NB4 (cell line): ENCODE data around the gene TARBP1.
A peak's percentile ranks its signal among the peaks of the same experiment; 100 is the strongest.

Source experiments
- DNase-seq: peaks from one replicate; pipeline ENCODE4 v3.0.0; 2010; ENCODE audit warnings: low read depth
- H3K4me3 ChIP-seq: one replicate; pipeline ENCODE4 v1.5.1; 2011; ENCODE audit warnings: mild to moderate bottlenecking, low read depth, low read length, moderate library complexity
- MYC ChIP-seq: IDR thresholded peaks from 2 replicates; pipeline ENCODE4 v1.6.1; 2011; ENCODE audit warnings: low read depth, low read length
- POLR2A ChIP-seq: IDR thresholded peaks from 2 replicates; pipeline ENCODE4 v1.6.1; 2011; ENCODE audit warnings: mild to moderate bottlenecking; ENCODE audit not compliant: insufficient read length; ENCODE audit errors: extremely low read depth
- TF ChIP-seq, protein P1 (sequence below): IDR thresholded peaks from 2 replicates; pipeline ENCODE4 v1.6.1; 2011; ENCODE audit warnings: low read depth, low read length
- TF ChIP-seq, protein P2 (sequence below): IDR thresholded peaks from one replicate; pipeline ENCODE4 v1.5.1; 2012; ENCODE audit warnings: low read depth, low read length

Gene TARBP1

DNA sequence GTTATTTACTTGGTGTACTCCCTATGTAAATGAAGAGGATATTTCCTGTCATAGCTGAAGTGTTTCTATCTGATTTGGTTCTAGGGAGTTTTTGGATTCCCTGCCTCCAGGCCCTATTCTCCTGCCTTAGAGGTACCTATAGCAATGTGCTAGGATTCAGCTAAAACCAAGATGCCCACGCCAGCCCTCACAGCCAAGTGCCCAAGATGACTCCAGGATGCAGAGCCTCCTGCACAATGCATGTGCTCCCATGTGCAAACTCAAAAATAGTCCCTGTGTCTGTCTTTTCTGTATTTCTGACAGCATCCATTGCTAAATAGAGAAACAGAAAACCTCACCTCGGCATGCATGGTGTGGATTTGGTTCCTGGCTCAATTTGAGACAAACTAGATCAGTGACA, 887 bp upstream of the TARBP1 start:
- H3K4me3 ChIP-seq = no peak overlapping the region
- TF ChIP-seq MYC = no peak
- TF ChIP-seq POLR2A = no peak
- TF ChIP-seq, protein P1, sequence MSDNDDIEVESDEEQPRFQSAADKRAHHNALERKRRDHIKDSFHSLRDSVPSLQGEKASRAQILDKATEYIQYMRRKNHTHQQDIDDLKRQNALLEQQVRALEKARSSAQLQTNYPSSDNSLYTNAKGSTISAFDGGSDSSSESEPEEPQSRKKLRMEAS = no peak
- TF ChIP-seq, protein P2, sequence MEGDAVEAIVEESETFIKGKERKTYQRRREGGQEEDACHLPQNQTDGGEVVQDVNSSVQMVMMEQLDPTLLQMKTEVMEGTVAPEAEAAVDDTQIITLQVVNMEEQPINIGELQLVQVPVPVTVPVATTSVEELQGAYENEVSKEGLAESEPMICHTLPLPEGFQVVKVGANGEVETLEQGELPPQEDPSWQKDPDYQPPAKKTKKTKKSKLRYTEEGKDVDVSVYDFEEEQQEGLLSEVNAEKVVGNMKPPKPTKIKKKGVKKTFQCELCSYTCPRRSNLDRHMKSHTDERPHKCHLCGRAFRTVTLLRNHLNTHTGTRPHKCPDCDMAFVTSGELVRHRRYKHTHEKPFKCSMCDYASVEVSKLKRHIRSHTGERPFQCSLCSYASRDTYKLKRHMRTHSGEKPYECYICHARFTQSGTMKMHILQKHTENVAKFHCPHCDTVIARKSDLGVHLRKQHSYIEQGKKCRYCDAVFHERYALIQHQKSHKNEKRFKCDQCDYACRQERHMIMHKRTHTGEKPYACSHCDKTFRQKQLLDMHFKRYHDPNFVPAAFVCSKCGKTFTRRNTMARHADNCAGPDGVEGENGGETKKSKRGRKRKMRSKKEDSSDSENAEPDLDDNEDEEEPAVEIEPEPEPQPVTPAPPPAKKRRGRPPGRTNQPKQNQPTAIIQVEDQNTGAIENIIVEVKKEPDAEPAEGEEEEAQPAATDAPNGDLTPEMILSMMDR = no peak
- no peak for DNase-seq

DNA sequence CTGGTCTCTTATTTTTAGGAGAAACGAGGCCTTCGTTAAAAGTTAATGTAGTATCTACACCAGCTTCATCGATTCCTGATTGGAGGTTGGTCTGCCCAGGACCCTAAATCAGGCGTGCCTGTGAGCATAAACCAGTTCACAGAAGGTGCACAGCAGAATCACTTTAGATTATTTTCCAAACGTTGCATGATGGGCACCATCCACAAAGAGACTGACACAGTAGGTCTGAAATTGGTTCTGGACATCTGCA, 256 bp upstream of the TARBP1 start:
- H3K4me3 ChIP-seq = peak overlapping the region; percentile 55
- no peak for DNase-seq
- no peak for TF ChIP-seq MYC
- TF ChIP-seq POLR2A = no peak
- TF ChIP-seq, protein P2 = no peak
- TF ChIP-seq, protein P1 = no peak

DNA sequence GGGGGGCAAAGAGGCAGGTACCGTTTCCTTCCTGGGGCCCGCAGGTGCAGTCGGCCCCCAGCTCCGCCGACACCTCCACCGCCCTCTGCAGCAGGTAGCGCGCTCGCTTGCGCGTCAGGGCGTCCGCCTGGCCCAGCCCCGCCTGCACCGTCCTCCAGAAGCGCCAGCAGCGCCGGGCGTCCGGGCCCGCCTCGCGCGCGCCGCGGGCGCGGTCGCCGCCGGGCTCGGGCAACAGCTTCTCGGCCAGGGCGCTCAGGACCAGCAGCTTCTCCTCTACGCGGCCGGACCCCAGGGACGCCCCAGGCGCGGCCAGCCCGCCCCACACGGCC, 863 bp downstream of the TARBP1 start:
- peak overlapping the region; percentile 95 for H3K4me3 ChIP-seq
- TF ChIP-seq, protein P1 = no peak
- TF ChIP-seq MYC = no peak
- TF ChIP-seq, protein P2 = no peak
- no peak for TF ChIP-seq POLR2A
- no peak for DNase-seq

DNA sequence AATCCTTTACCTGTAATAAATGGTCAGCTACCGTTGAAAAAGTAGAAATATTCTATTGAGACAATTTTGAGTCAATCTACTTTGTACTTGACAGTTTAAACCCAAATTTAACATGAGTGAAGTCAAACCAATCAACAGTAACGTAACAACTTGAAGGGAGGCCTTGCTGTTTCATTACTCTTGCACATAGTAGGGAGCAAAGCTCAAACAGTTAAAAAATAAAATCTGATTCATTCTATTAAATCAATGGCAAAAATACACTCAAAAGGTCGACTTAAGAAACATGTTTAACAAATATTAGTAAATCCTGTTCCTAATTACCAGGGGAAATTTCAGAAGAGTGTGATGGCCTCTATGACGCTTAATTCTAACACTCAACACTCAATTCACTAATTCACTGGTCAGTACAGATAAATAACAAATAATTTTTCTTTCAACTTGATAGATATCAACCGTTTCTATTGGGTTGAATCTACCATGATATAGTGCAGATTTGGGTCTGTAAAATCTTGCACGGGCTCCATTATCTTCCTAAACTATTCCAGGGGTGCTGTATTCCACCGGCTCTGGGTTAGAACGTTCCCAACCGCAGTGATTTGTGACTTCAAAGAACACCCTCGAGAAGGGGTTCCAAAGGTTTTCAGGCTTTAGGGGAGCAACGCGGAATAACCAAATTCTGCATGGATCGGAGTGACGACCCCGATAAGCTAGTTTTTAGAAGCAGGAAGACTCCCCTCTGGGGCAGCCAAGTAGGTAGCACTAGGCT, 1.4 kb downstream of the TARBP1 start:
- H3K4me3 ChIP-seq = peak overlapping the region; percentile 95
- DNase-seq = no peak
- TF ChIP-seq, protein P1 = no peak
- TF ChIP-seq MYC = no peak
- TF ChIP-seq, protein P2 = no peak

DNA sequence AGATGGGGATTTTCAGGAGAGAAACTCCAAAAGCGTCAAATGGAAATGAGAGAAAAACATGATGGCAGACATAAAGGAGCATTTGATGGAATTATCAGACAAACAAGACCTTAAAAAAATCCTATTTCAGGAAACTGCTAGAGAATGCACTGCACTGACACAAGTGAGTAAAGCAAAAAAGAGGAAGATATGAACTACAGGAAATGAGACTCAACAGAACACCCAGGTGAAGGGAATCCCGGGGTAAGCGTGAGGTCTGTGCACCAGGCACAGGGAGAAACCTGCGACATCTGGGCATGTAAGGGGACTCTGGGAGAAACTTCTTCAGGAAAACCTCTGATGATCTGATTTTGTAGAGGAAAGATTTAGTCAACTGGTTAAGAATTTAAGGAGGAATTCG, 2.8 kb downstream of the TARBP1 start:
- peak; percentile 58 for DNase-seq
- peak overlapping the region; percentile 95 for H3K4me3 ChIP-seq
- no peak for TF ChIP-seq MYC
- TF ChIP-seq POLR2A = no peak
- TF ChIP-seq, protein P1 = no peak
- TF ChIP-seq, protein P2 = no peak

DNA sequence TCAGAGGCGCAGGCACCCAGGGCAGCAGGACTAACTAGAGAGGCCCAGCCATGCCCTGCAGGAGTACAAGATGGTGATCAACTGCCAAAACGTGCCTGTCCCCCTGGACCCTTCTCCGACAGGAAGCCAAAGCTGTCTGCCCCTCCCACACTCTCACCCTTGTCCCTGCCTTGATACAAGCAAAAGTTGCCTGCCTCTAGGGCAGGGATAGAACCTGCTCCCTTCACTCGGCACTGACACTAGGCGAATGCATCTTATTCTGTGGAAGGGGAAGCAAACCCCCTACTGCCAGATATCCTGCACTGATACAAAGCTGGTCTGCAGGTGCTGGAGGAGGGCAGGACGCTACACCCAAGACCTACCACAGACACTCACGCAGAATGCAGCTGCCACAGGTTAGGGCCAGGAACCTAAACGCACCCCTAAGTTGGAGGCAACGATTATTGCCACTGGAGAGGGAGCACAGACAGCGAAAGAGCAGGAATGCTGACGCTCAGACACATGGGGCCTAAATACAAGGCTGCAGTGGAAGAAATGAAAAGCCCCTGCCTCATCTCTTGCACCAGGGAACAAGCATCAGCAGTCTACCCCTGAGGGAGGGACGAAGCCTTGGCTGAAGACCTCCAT, 3.7 kb downstream of the TARBP1 start:
- TF ChIP-seq, protein P1 = no peak
- TF ChIP-seq, protein P2 = no peak
- peak; percentile 49 for DNase-seq
- H3K4me3 ChIP-seq = peak overlapping the region; percentile 95
